NCI-H1105 (cell line): ENCODE results near the gene TRIM43B.
A peak's percentile ranks its signal among the peaks of the same experiment; 100 is the strongest.
"Not testable (repeated sequence)": the region's sequence is repeated elsewhere in the genome, so short reads cannot be mapped to it uniquely, and the experiment has no call there.

Experiments
- DNase-seq: peaks from one replicate; lab custom pipeline; 2025; lab: John Stamatoyannopoulos, UW

TRIM43B gene

DNA sequence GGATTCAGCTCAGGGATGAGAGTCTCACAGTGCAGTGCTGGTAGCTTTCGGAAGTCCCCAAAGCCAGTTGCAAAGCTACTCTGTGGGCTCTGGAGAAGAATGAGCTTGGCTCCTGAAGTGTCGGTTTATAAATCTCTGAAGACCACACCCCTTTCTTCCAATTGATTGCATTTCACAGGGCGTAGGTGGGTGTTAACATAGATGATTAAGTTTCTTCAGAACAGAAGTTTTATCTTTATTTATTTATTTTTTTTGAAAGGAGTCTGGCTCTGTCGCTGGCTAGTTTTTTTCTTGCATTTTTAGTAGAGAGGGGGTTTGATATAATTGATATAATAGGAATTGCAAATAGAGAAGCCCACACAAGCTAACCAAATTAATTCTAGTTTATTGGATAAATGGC, at the start of gene TRIM43B:
Gene TRIM43B, minus strand, starts transcription at position 101 of the 400 bp plus-strand sequence. CDS start 2,040 bp downstream, outside the sequence.
- not testable (repeated sequence) for DNase-seq

DNA sequence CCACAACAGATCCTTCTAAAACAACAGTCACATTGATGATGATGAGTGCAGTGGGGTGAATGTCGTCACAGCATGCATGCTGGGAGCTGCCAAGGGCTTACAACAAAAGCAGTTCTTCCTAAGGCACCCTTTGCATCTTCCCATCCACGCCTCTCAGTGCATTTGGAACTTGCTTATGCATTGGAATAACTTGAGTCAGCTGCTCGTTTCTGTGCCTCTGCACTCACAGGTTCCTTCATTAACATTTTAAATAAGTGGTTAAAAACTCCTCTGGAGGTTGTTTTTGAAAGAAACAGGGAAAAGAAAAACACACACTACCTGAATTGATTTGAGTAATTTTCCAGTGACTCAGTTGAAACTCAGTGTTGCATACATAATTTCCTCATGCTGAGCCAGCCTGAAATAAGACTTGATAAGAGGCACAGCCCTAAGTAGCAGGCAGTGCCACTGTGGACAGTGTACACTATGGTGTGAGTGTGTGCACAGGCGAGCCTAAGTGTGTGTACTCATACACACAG, 46.8 kb upstream of the TRIM43B start:
- DNase-seq, result no peak

DNA sequence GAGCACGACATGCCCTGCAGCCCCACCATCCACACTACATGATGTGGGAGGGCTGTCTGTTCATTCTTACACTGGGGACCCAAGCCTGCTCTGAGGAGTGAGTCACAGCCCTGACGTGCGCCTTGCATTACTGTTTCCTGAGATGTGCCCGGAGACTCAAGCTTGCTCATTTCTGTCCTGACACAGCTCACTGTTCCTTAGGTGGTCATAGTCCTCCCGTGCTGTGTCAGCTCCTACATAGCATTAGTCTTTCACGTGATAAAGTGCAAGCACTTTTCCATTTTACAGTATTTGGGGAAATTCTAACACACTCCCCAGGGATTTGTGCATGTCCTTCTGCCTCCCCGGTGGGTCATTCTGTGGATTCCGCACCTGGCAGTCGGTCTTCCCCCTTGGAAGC, 46.2 kb upstream of the TRIM43B start:
- DNase-seq, result no peak

DNA sequence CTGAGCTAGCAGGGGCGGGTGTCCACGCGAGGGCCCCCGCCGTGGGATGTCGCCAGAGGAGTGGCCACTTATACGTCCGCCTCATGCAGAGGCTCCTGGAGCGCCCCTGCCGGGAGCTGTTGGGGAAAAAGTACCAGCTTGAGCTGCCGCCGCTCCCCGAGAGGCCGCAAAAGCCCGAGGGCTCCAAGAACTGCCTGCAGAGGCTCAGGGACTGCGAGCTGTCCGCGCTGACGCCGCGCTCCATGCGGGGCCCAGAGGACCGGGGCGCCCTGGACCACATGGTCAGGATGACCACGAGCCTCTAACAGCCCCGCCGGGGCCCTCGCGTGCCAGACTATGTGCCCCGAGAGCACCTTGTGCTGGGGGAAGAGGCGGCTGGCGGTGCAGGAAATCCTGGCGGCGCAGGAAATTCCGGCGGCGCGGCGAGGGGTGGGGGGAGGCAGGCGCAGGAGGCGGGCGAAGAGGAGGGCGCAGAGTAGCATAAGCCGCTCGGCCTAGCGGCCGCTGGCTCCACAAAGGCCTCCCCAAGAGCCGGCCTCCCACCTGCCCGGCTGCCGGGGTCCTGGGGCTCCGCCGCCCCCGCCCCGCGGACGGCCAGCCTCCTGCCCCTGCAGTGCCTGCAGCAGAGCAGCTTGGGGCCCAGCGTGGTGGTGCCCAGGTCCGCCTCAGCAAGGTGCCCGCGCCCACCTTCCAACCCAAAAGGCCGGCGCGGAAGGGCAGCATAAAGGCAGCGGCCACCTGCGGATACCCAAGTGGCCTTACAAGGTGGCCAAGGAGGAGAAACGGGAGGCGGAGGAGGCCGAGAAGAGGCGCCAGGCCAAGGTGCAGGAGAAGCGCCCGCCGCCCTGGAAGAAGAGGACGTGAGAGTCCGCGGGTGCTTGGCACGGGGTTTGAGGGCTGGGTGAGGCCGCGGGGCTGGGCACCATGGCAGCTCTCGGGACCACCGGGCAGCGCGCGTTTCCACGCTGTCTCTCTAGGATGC, 42.1 kb upstream of the TRIM43B start:
- DNase-seq, result peak; percentile 66

DNA sequence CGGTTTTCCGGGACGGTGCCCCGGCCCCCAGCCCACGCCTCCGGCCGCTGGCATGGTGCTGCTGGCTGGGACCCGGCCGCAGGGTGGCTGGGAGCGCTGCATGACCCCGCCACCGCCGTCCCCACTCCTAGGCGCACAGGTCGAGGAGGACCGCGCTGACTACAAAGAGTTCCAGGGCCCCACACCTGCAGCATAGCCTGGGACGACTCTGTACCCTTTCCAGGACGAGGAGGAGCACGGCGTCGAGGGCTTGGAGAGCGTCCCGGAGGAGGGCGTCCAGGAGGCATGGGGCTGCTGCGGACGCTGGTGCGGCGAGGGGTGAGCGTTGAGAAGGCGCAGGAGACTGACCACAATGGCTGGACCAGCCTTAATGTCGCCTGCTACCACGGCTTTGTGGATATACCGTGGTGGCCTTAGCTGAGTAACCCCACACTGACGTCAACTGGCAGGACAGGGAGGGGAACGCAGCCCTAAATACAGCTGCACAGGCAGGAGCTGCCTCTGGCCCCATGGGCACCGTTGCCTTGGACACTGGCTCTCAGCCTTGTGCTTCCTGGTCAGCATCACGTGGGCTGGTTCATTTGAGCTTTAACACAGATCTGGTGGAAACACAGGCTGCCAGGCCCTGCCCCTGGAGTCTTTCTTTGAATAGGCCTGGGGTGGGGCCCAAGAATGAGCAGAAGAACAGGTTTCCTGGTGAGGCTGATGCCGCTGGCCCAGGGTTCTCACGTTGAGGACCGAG, 40.9 kb upstream of the TRIM43B start:
- no peak for DNase-seq

DNA sequence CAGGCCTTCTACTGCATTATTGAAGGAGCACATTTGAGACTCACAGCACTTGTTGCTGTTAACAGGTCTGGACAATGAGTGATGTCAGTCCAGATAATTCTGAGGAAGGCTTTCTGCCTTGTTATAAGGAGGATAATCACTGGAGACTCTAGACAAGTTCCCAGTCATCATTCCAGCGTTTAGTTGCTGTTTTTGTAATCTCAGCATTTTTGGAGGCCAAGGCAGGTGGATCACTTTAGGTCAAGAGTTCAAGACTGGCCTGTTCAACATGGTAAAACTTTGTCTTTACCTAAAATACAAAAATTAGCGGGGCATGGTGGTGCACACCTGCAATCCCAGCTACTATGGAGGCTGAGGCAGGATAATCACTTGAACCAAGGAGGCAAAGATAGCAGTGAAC, 39.6 kb upstream of the TRIM43B start:
- DNase-seq, result no peak

DNA sequence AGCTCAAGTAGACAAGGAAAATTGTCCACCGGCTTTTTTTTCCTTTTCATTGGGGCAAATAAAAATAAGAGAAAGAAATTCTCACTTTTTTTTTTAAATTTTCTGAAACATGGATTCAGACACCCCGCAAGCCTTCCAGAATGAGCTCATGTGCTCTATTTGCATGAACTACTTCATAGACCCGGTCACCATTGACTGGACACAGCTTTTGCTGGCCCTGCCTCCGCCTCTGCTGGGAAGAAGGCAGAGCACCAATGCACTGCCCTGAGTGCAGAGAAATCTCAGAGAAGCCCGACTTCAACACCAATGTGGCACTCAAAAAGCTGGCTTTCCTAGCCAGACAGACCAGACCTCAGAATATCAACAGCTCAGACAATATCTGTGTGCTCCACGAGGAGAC, 30.2 kb upstream of the TRIM43B start:
- no peak for DNase-seq

DNA sequence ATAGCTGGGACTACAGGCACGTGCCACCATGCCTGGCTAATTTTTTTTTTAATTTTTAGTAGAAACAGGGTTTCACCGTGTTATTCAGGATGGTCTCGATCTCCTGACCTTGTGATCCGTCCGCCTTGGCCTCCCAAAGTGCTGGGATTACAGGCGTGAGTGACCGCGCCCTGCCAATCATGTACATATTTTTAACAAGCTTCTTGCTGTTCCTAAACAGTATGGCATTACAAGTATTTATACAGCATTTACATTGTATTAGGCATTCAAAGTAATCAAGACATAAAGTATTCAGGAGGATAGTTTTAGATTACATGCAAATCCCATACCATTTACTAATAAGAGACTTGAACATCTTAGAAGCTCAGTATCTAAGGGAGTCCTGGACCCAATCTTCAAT, 29.7 kb upstream of the TRIM43B start:
- DNase-seq, result not testable (repeated sequence)

DNA sequence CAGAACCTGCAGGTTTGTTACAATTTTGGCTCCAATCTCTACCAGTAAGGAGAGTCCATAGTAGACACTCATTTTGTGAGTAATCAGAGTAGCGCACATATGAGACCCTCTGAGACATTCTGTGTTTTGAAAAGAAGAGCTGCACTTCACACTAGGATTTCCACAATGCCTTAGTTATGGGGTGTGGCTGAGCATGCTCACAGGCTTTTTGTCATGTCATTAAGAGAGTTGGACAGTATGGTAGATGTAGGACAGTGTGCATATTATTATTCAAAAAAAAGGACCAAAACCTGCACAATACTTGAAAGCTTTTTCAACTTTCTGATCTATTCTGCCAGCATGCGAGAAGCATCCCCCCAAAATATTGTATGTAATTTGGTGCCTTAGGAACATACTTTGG, 24.9 kb upstream of the TRIM43B start:
- no peak for DNase-seq

DNA sequence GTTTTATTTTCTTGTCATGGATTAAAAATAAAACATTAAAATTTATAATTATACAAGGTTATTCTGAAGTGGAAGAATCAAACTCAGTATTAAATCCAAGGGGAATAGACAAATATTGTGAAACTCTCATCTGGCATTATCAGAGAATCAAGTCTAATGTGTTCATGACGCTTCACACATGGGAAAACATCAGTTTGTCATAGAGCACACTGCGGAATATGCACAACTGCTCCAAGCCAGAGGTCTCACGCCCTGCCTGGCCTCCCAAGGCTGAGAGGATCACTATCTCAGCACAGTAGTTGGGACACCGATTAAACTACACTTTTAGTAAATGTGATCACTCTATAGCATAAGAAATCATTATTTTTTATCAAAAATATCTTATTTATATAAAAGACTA, 20.7 kb upstream of the TRIM43B start:
- no peak for DNase-seq

DNA sequence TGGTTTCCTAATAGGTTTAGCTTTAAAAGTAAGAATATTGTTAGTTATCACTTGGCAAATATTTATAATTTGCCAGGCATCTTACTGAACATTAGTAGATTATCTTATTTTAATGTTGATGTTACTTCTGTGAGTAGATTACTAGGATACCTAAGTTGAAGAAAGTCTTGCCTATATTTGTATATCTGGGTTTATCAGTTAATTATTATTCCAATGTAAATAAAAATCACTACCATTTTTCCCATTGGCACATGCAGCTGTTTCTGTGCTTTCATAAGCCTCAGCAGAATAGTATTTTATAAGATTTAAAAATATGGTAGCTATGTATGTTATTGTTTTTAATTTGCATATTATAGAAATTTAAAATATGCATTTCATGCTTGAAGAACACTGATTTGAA, 16.3 kb upstream of the TRIM43B start:
- DNase-seq, result no peak

DNA sequence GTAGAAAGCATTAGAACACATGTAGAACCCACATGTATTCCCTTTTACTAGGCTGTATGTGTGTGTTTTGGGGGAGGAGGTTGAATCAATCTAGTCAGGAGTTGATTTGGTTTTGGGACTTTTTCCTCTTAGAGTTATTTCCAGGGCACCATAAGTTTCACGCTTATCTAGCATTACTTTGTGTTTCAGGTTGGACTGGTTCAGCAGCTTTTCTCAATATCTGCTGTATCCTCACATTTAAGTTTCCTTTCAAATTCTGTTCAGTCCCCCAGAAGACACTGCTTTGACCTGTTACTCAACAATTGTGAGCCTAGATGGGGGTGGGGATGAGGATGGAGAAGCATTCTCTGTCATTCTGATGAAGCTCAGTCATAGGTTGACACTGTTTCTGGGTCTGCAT, 7.5 kb upstream of the TRIM43B start:
- not testable (repeated sequence) for DNase-seq

DNA sequence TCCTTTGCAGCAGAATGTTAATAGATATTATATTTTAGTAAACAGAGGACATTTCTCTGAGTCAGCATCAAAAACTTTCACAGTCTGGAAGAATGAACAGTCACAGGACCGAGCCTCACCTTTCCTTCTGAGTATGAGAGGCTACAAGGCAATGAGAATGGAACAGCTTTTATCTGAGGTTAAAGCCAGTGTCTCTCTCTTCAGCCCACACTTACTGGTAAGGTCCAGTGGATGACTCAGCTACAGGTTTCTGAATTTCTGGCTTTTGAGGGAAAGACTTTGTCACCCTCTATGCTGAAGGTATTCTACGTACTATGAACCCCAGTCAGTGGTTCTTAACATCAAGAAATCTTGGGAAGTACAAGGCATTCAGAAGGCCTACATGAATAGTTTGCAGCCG, 9.5 kb downstream of the TRIM43B start:
- not testable (repeated sequence) for DNase-seq

DNA sequence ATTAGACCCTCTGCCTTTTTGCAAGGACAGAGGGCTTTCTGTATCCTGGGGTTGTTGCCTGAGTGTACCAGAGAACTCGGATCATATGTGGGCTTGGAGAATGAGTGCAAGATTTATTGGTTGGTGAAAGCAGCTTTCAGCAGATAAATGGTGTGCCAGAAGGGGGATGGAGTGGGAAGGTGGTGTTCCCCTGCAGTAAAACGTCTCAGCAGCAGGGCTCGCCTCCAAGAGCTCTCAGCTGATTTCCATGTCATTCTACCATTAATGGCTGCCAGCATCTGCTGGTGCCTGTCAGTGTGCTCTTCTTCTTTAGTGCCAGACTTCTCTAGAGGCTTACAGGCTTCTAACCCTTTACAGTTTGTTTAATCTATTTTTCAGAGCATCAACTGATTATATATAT, 16.6 kb downstream of the TRIM43B start:
- not testable (repeated sequence) for DNase-seq

DNA sequence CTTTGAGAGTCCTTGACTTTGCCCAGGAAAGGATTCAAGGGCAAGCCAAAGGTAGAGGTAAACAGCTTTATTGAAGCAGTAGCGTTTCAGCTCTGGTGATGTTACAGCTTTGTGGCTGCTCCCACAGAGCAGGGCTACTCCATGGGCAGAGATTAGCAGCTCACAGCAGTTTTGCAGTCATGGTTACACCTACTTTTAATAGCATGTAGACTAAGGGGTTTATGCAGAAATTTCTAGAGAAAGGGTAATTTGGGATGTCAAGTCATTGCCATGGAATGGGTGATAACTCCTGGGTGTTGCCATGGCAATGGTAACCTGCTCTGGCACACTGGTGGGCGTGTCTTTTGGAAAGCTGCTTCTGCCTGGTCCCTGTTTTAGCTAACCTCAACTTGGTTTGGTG, 18.0 kb downstream of the TRIM43B start:
- not testable (repeated sequence) for DNase-seq

DNA sequence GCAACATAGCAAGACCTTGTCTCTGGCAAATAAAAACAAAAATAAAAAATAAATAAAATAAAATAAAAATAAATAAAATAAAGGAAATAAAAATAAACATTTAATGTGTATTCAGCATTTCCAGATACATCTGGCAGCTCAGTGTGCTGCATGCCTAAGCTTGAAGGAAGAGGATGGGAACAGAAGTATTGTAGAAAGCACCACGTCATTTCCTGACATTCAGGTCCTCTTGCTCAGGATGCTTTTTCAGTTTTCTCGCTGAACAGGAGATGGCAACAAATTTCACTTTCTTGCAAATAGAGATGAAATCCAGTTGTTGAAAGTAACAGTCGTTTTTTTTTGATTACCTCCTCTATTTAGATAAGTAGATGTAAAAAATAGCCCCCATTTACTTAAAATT, 21.3 kb downstream of the TRIM43B start:
- not testable (repeated sequence) for DNase-seq

DNA sequence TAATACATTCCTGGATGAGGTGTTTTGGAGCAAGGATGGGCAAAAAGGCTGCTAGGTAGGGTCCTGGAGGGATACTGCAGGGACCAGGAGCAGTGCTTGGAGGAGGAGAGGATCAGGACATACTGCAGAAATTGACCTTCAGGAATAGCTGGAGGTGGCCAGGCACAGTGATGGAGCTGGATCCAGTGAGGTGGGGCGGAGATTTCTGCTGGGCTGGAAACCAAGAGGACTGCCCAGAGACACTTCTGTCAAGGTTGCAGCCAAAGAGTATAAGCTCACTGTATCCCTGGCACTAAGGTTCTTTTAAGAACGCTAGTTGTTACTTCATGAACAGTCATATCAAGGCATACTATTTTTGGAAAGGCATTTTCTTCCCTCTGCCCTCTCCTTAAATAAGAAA, 39.2 kb downstream of the TRIM43B start:
- DNase-seq, result not testable (repeated sequence)

DNA sequence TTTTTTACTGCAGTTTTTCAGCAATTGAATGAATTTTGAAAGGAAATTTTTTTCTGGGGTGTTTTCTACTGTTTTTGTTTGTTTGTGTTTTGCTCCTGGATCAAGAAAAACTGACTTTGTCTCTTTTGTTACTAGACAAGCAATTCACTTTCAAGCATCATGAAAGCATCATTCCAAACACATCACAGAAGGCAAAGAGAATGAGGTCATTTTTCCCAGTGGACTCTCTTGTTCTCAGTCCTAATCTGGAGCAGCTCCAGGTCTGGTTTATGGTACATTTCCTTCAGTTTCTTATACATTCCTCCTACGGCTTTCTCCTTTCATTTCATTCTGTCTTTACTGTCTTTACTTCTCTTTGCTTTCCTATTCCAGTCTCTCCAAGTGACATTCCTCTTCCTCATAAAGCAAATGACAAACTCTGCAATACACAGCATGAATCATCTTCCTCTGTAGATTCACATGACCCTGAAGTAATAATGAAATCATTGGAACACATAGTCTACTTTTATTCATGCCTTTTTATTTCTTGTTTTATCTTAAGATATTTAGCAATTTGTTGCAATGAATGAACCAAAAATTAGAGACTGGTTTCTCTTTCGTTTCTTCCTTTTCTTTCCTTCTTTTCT, 42.0 kb downstream of the TRIM43B start:
- not testable (repeated sequence) for DNase-seq

DNA sequence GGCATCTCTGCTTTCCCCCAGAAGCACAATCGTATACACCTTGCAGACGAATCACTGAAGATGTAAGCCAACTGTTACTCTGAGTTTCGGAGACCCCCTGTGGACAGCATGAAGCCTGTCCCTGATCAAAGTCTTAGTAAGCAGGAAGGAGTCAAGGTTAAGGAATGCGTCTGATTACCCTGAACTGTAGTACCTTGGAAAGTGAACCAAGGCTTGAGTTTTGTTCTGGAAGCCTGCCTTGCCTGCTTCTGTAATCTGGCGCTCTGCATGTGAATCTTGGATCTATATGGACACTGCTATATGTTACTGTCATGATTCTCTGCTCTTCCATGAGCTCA, 48.7 kb downstream of the TRIM43B start:
- not testable (repeated sequence) for DNase-seq

DNA sequence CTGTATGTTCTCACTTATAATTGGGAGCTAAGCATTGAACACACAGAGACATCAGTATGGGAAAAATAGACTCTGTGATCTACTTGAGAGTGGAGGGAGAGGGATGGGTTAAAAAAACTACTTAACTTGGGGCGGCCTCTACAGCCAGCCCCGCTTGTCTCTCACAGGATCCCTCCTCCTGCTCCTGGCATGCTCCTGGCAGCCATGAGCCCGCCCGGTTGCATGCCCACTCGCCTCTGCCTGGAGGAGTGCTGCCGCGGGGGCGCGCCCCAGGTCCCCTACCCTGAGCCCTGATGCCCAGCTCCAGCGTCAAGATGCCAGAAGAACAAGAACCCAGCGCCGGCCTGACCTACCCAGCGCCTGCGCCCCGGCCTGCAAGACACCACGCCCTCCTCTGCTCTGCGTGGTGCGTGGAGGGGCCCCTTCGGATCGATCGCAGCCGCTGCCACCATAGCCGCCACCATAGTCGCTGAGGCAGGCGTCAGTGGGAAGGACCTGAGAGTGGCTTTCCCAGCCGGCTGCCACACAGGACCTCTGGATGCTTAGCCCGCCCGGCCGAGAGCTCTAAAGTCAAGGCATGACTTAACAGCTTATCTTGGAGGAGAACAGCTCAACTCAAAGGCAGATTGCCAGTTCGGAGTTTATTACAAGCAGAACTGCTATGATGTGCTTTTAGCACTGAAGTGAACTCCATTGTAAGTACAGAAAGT, 49.2 kb downstream of the TRIM43B start:
- not testable (repeated sequence) for DNase-seq

DNA sequence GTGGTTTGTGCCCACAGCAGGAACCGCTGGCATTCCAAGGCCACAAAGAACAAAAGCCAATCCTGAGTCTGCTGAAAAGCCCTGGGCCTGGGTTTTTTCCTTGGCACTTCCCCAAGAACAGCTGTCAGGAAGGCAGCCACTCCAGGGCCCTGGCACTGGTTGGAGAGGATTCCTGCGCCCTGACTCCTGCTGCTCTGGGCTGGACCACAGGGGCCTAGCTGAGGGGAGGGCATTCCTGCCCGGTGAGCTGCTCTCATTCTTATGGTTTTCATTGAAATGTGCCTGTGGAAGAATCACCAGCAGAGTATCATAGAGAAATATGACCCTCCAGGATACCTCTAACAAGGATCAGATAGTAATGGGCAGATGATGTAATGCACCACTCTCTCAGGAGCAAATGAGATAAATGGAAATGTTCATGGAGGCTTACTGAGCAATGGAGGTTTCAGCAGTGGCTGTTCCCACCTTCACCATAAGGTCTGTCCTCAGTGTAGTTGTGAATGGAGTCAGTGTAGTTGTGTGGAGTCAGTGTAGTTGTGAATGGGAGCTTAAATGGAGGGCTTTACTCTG, 50.0 kb downstream of the TRIM43B start:
- not testable (repeated sequence) for DNase-seq
